Lower leg skin (tissue), 3 donors: ENCODE measurements around the gene EXOC6B.

ENCODE experiments used
- POLR2A ChIP-seq, 2 donors: fragments of 450-650 bp; IDR thresholded peaks; one replicate each; pipeline ENCODE4 v1.6.1; 2016 to 2017; ENCODE audit warnings: antibody characterized with exemption in 2 of 2, mild to moderate bottlenecking in 1 of 2, moderate library complexity in 1 of 2
- TF ChIP-seq, protein P1 (sequence below), 3 donors: fragments of 450-650 bp; IDR thresholded peaks; one replicate each; pipeline ENCODE4 v1.5.1; 2016; ENCODE audit warnings: antibody characterized with exemption in 3 of 3, mild to moderate bottlenecking in 3 of 3, moderate library complexity in 2 of 3

DNA sequence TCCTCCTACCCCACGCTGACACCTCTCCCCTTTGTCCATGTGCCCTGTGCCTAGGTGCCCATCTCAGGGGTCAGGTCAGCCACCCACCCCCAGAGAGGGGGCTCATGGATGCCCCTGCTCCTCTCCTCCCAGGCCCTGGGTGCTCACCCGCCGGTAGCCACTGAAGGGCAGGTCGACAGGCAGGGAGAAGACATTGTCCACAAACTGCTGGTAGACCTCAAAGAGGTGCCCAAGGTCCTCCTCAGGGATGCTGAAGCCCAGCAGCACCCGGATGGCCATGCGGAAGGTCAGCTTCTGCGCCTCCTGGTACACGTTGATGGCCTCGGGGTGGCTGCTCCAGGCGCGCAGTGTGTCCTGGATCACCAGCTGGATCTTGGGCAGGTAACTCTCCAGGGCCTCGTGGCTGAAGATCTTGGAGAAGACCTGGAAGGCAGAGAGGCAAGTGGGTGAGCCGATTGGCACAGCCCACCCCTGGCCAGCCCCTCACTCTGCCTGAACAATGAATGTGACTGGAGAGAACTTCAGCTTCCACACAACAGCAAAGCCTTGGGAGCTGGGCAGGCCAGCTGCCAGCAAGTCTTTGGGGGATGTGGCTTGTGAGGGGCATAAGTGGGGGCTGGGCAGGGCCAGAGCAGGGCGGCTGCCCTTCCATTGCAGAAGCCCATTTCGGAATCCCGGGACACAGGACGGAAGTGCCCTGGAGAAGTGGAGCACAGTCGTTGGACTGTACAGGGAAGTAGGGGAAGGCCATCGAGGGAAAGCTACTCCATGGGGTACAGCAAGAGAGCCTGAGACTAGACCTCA is 690.6 kb downstream of the EXOC6B start:
- TF ChIP-seq, protein P1, sequence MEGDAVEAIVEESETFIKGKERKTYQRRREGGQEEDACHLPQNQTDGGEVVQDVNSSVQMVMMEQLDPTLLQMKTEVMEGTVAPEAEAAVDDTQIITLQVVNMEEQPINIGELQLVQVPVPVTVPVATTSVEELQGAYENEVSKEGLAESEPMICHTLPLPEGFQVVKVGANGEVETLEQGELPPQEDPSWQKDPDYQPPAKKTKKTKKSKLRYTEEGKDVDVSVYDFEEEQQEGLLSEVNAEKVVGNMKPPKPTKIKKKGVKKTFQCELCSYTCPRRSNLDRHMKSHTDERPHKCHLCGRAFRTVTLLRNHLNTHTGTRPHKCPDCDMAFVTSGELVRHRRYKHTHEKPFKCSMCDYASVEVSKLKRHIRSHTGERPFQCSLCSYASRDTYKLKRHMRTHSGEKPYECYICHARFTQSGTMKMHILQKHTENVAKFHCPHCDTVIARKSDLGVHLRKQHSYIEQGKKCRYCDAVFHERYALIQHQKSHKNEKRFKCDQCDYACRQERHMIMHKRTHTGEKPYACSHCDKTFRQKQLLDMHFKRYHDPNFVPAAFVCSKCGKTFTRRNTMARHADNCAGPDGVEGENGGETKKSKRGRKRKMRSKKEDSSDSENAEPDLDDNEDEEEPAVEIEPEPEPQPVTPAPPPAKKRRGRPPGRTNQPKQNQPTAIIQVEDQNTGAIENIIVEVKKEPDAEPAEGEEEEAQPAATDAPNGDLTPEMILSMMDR (IDR thresholded peaks at IDR 0.05), result no peak
- no peak for TF ChIP-seq POLR2A (IDR thresholded peaks at IDR 0.05)
